Endodermal cell (in vitro differentiated cells): ENCODE measurements around the gene LLCFC1. TPM values are rescaled to one million over a fixed set of nuclear protein-coding genes. Genes with fewer than 3 reads are reported as not detected.

Experiments
- DNase-seq: peaks from one replicate; pipeline ENCODE4 v3.0.0-alpha.2; 2017
- H3K27ac ChIP-seq: 2 replicates; pipeline ENCODE4 v1.5.1; 2013; ENCODE audit warnings: mild to moderate bottlenecking, low read depth, low read length, moderate library complexity
- H3K27me3 ChIP-seq: 2 replicates; pipeline ENCODE4 v1.6.1; 2013; ENCODE audit warnings: mild to moderate bottlenecking, low read length, moderate library complexity; ENCODE audit not compliant: insufficient read depth, control insufficient read depth, poor library complexity, severe bottlenecking
- H3K36me3 ChIP-seq: 2 replicates; pipeline ENCODE4 v1.7.0; 2013; ENCODE audit warnings: mild to moderate bottlenecking, low read length, moderate library complexity; ENCODE audit not compliant: control insufficient read depth, insufficient read depth
- H3K4me1 ChIP-seq: one replicate; pipeline ENCODE4 v1.7.0; 2013; ENCODE audit warnings: low read length; ENCODE audit not compliant: control insufficient read depth, insufficient read depth
- H3K4me3 ChIP-seq: 2 replicates; pipeline ENCODE4 v1.5.1; 2013; ENCODE audit warnings: mild to moderate bottlenecking, low read length, moderate library complexity
- H3K9ac ChIP-seq: 2 replicates; pipeline ENCODE4 v1.6.1; 2013; ENCODE audit warnings: mild to moderate bottlenecking, low read length, moderate library complexity; ENCODE audit not compliant: poor library complexity, severe bottlenecking; ENCODE audit errors: extremely low read depth
- H3K9me3 ChIP-seq: 2 replicates; pipeline ENCODE4 v1.6.1; 2013; ENCODE audit warnings: mild to moderate bottlenecking, low read length, moderate library complexity; ENCODE audit not compliant: control insufficient read depth
- H3K27ac Mint-ChIP-seq: 2 replicates; pipeline ENCODE4 v1.8.0; 2020; ENCODE audit warnings: mixed read lengths
- H3K27me3 Mint-ChIP-seq: 2 replicates; pipeline ENCODE4 v1.8.0; 2021; ENCODE audit warnings: mild to moderate bottlenecking, mixed read lengths; ENCODE audit not compliant: insufficient read depth
- H3K36me3 Mint-ChIP-seq: 2 replicates; pipeline ENCODE4 v1.8.0; 2020; ENCODE audit warnings: low read depth, mixed read lengths
- H3K4me1 Mint-ChIP-seq: 2 replicates; pipeline ENCODE4 v1.8.0; 2020; ENCODE audit warnings: mixed read lengths
- H3K4me3 Mint-ChIP-seq: 2 replicates; pipeline ENCODE4 v1.8.0; 2020; ENCODE audit warnings: mild to moderate bottlenecking, moderate library complexity, mixed read lengths
- H3K9me3 Mint-ChIP-seq: 2 replicates; pipeline ENCODE4 v1.8.0; 2020; ENCODE audit warnings: mild to moderate bottlenecking, mixed read lengths
- CTCF ChIP-seq: fragments of 200-600 bp; sonication (generic); conservative IDR thresholded peaks from 2 replicates; pipeline ENCODE4 v1.5.0; 2021; ENCODE audit warnings: antibody characterized with exemption, mild to moderate bottlenecking
- WGBS, 2 experiments: methylation state at CpG; one replicate each; pipeline versions ENCODE4 v1.1.5 to v1.1.7; 2013; ENCODE audit warnings: missing lambda C conversion rate in 2 of 2, mixed read lengths in 1 of 2; ENCODE audit not compliant: insufficient coverage in 1 of 2, insufficient read length in 1 of 2; 5-methylcytosine and 5-hydroxymethylcytosine counted together
- total RNA-seq, 2 donors: library from RNA; stranded (reverse); fragmentation: NEBNext Ultra II Directional in 1 of 2; extraction: Animal tissue kit (Norgen Biotek cat#: 25700) in 1 of 2; gene quantifications; 2 replicates in 1 of 2; 3 replicates in 1 of 2; pipeline ENCODE4 v1.2.1, GENCODE V29; 2021

The LLCFC1 gene
- total RNA-seq, 2 donors from 2014 or later = not detected

- 61 to 63% methylated on average over 2 of the region's 2 CpGs for WGBS, 2 experiments
- no peaks in the 10 kb centered on the region for H3K9me3 Mint-ChIP-seq
- Histone ChIP-seq H3K27ac (no peak overlapping the region), H3K27me3 (peaks cover 5% of the 10 kb centered on the region), H3K9ac (no peak overlapping the region), H3K4me3 (no peak overlapping the region), H3K4me1 (no peaks in the 10 kb centered on the region), H3K36me3 (no peaks in the 10 kb centered on the region), H3K9me3 (no peaks in the 10 kb centered on the region)
- H3K4me3 Mint-ChIP-seq = no peak overlapping the region
- DNase-seq = peak; percentile 23
- H3K27ac Mint-ChIP-seq = no peak overlapping the region
- H3K4me1 Mint-ChIP-seq = no peaks in the 10 kb centered on the region
- H3K36me3 Mint-ChIP-seq = no peaks in the 10 kb centered on the region
- no peak for TF ChIP-seq CTCF
- peaks cover 20% of the 10 kb centered on the region for H3K27me3 Mint-ChIP-seq
These were observed 22.8 kb upstream of the LLCFC1 start for GRCh38 chr7:142916508-142916907.

DNA sequence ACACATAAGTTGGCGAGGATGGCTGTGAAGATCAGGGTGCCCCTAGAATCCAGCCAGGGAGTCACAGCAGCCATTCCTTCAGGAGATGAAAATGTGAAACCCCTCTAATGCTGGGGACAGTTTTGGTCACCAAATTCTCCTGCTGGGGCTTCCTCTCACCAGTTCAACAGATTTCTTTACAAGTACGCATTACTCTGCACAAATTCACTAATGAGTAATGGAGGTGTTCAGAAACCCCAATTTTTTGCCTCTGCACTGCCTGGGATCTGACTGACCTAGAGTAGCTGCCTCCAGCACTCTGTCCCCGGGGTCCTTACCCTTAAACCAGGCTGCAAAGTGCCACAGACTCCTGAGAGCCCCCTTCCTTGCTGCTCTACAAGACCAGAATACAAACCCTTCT, 21.8 kb upstream of the LLCFC1 start:
- TF ChIP-seq CTCF = no peak
- Histone ChIP-seq H3K36me3 (no peaks in the 10 kb centered on the region), H3K27me3 (peaks cover 5% of the 10 kb centered on the region), H3K4me3 (no peak overlapping the region), H3K9me3 (no peaks in the 10 kb centered on the region), H3K27ac (no peak overlapping the region), H3K4me1 (no peaks in the 10 kb centered on the region), H3K9ac (no peak overlapping the region)
- Mint-ChIP-seq H3K27ac (no peak overlapping the region), H3K4me3 (no peak overlapping the region), H3K4me1 (no peaks in the 10 kb centered on the region), H3K9me3 (no peaks in the 10 kb centered on the region), H3K27me3 (peaks cover 17% of the 10 kb centered on the region), H3K36me3 (no peaks in the 10 kb centered on the region)
- peak; percentile 11 for DNase-seq
- 83 to 92% methylated on average over 1 to 3 of the region's 3 CpGs for WGBS, 2 experiments

- H3K9ac ChIP-seq = no peak overlapping the region
- no peak overlapping the region for H3K27ac Mint-ChIP-seq
- H3K27me3 ChIP-seq = peaks cover 5% of the 10 kb centered on the region
- H3K9me3 ChIP-seq = no peaks in the 10 kb centered on the region
- DNase-seq = peak; percentile 17
- no peak overlapping the region for H3K4me3 Mint-ChIP-seq
- WGBS, 2 experiments = 93 to 100% methylated on average over 2 of the region's 2 CpGs
- TF ChIP-seq CTCF = no peak
- H3K27me3 Mint-ChIP-seq = peaks cover 12% of the 10 kb centered on the region
- no peaks in the 10 kb centered on the region for H3K9me3 Mint-ChIP-seq
- H3K36me3 ChIP-seq = no peaks in the 10 kb centered on the region
- no peak overlapping the region for H3K4me3 ChIP-seq
- no peaks in the 10 kb centered on the region for H3K4me1 ChIP-seq
- no peak overlapping the region for H3K27ac ChIP-seq
- no peaks in the 10 kb centered on the region for H3K36me3 Mint-ChIP-seq
- H3K4me1 Mint-ChIP-seq = peaks cover 8% of the 10 kb centered on the region
These were observed 20.4 kb upstream of the LLCFC1 start for GRCh38 chr7:142918901-142919300.
